Panc1 (cell line): ENCODE measurements around the gene GNAI1. TPM values are rescaled to one million over a fixed set of nuclear protein-coding genes. Genes with fewer than 3 reads are reported as not detected.

ENCODE experiments used
- ATAC-seq: fragments of 200-7000 bp; cut with Tn5 transposase; 2 replicates; pipeline ENCODE4 v1.9.1; 2020; ENCODE audit warnings: mild to moderate bottlenecking, moderate library complexity
- BruUV-seq: library from RNA; stranded (reverse); fragments of 400-500 nt; replicated peaks from 2 replicates; lab custom pipeline; 2021; lab: Mats Ljungman, UMichigan
- CTCF ChIA-PET: fragments of 300-600 bp; sonication (Branson Sonifier 250); formaldehyde crosslinking; loops from one replicate; lab custom pipeline; 2022; ENCODE audit warnings: antibody characterized with exemption; lab: Charles Lee
- POLR2A ChIA-PET: fragments of 300-600 bp; sonication (Branson Sonifier 250); formaldehyde crosslinking; loops from one replicate; lab custom pipeline; 2022; ENCODE audit warnings: antibody characterized with exemption; lab: Charles Lee
- DNase-seq: peaks from one replicate; pipeline ENCODE4 v3.0.0-alpha.2; 2010; ENCODE audit warnings: low read depth, low spot score
- H3K27ac ChIP-seq: 2 replicates; pipeline ENCODE4 v1.5.1; 2011; ENCODE audit warnings: mild to moderate bottlenecking, low read length, inconsistent platforms
- H3K27me3 ChIP-seq: fragments of 200-500 bp; sonication (Bioruptor generic); 2 replicates; pipeline ENCODE4 v1.6.0; 2014; ENCODE audit warnings: low read length, inconsistent platforms; ENCODE audit not compliant: control insufficient read depth, insufficient read depth
- H3K36me3 ChIP-seq: fragments of 200-500 bp; sonication (Bioruptor generic); 2 replicates; pipeline ENCODE4 v1.5.1; 2014; ENCODE audit warnings: inconsistent platforms, mild to moderate bottlenecking, low read length, moderate library complexity; ENCODE audit not compliant: control insufficient read depth, insufficient read depth
- H3K4me1 ChIP-seq: 2 replicates; pipeline ENCODE4 v1.5.1; 2011; ENCODE audit warnings: inconsistent platforms, mild to moderate bottlenecking, low read length, moderate library complexity; ENCODE audit not compliant: control insufficient read depth, insufficient read depth
- H3K4me3 ChIP-seq, 2 experiments: 2 replicates each; pipeline ENCODE4 v1.5.1; 2011 to 2012; ENCODE audit warnings: low read depth in 2 of 2, low read length in 2 of 2, mild to moderate bottlenecking in 2 of 2, inconsistent platforms in 1 of 2, moderate library complexity in 1 of 2
- H3K9me3 ChIP-seq: fragments of 200-500 bp; sonication (Bioruptor generic); 2 replicates; pipeline ENCODE4 v1.5.1; 2014; ENCODE audit warnings: low read depth, mild to moderate bottlenecking, inconsistent platforms, low read length, moderate library complexity; ENCODE audit not compliant: control insufficient read depth, insufficient read depth
- CTCF ChIP-seq: fragments of 450-650 bp; IDR thresholded peaks from 2 replicates; pipeline ENCODE4 v1.5.1; 2017; ENCODE audit warnings: mild to moderate bottlenecking
- POLR2AphosphoS5 ChIP-seq: IDR thresholded peaks from 2 replicates; pipeline ENCODE4 v1.6.1; 2012; ENCODE audit warnings: mild to moderate bottlenecking, low read depth, low read length, moderate library complexity
- SIN3A ChIP-seq: IDR thresholded peaks from 2 replicates; pipeline ENCODE4 v1.6.1; 2012; ENCODE audit warnings: low read depth, mild to moderate bottlenecking, low read length, moderate library complexity, borderline replicate concordance; ENCODE audit not compliant: insufficient read depth
- TCF7L2 ChIP-seq: IDR thresholded peaks from 2 replicates; pipeline ENCODE4 v1.6.1; 2011; ENCODE audit warnings: mild to moderate bottlenecking, low read depth, low read length, inconsistent platforms
- in situ Hi-C: cut with HindIII; loops from 2 replicates; pipeline ENCODE4 v1.10.0; 2016; ENCODE audit warnings: low sequenced_read_pairs, low pct_unique_long_range_greater_than_20kb
- intact Hi-C: fragments of 100-400 bp; cut with micrococcal nuclease; formaldehyde crosslinking; loops from one replicate; pipeline ENCODE4 v1.10.0; 2022; ENCODE audit not compliant: unreplicated experiment
- total RNA-seq: library from RNA; stranded (reverse); gene quantifications from one replicate; pipeline ENCODE4 v1.2.1, GENCODE V29; 2021; ENCODE audit not compliant: unreplicated experiment
- TF ChIP-seq, protein P1 (sequence below), 2 experiments: IDR thresholded peaks; 2 replicates each; pipeline ENCODE4 v1.6.1; 2011 to 2012; ENCODE audit warnings: low read depth in 2 of 2, control low read depth in 1 of 2, low read length in 1 of 2, mild to moderate bottlenecking in 1 of 2, moderate library complexity in 1 of 2; ENCODE audit not compliant: insufficient read depth in 1 of 2

The GNAI1 gene
- total RNA-seq, 1 experiment from 2014 or later, result 19.2 TPM

DNA sequence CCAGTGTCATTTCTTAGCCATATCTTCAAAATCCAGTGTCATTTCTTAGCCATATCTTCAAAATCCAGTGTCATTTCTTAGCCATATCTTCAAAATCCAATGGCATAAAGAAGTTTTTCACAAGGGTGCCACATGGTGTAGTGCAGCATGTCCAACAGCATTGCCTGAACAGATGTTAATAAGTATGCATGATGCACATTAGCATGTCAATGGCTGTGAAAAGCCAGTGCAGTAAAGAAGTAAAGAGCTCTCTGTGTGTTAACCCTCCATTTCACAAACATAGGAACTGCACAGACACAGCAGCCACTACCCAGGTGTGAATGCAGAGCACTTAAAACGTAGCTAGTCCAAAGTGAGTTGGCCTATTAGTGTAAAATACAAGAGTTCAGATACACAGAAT is 89.8 kb downstream of the GNAI1 start:
- TF ChIP-seq POLR2AphosphoS5 (no peak), SIN3A (no peak), TCF7L2 (no peak), CTCF (no peak)
- TF ChIP-seq, protein P1, sequence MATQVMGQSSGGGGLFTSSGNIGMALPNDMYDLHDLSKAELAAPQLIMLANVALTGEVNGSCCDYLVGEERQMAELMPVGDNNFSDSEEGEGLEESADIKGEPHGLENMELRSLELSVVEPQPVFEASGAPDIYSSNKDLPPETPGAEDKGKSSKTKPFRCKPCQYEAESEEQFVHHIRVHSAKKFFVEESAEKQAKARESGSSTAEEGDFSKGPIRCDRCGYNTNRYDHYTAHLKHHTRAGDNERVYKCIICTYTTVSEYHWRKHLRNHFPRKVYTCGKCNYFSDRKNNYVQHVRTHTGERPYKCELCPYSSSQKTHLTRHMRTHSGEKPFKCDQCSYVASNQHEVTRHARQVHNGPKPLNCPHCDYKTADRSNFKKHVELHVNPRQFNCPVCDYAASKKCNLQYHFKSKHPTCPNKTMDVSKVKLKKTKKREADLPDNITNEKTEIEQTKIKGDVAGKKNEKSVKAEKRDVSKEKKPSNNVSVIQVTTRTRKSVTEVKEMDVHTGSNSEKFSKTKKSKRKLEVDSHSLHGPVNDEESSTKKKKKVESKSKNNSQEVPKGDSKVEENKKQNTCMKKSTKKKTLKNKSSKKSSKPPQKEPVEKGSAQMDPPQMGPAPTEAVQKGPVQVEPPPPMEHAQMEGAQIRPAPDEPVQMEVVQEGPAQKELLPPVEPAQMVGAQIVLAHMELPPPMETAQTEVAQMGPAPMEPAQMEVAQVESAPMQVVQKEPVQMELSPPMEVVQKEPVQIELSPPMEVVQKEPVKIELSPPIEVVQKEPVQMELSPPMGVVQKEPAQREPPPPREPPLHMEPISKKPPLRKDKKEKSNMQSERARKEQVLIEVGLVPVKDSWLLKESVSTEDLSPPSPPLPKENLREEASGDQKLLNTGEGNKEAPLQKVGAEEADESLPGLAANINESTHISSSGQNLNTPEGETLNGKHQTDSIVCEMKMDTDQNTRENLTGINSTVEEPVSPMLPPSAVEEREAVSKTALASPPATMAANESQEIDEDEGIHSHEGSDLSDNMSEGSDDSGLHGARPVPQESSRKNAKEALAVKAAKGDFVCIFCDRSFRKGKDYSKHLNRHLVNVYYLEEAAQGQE (IDR thresholded peaks at IDR 0.05; ENCODE audit: insufficient read depth in 1 of 2, low read depth in 2 of 2, low read length in 1 of 2), result no peak
- no peak for ATAC-seq
- Histone ChIP-seq H3K27me3 (no peaks in the 10 kb centered on the region), H3K4me1 (no peaks in the 10 kb centered on the region), H3K27ac (no peak overlapping the region), H3K36me3 (no peaks in the 10 kb centered on the region), H3K4me3 (no peak overlapping the region), H3K9me3 (no peaks in the 10 kb centered on the region)
- BruUV-seq, result no TSS peak
- CTCF ChIA-PET, result no interaction called here
- intact Hi-C loops, result no loop called here
- POLR2A ChIA-PET, result no interaction called here
- in situ Hi-C loops, result no loop called here
- DNase-seq, result no peak

DNA sequence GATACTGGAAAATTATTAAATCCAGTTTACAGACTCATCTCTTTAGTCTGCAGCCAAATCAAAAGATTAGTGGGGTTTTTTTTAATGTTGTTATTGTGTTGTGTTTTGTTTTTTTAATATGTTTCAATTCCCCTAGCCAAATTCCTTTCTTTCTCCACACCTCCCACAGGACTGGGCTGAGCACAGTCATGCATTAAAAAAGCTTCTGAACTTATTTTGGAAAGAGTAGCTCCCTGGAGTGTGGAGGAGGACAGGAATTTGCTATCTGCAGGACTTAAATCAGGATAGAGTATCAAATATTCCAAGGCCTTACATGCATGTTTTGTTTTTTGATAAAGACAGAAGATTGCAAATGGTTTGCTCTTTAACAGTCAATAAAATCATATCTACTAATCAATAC is 90.7 kb downstream of the GNAI1 start:
- CTCF ChIA-PET, result no interaction called here

More for the DNA sequence above, 90.7 kb downstream of the GNAI1 start:
- intact Hi-C loops (no loop called here), in situ Hi-C loops (no loop called here)
- BruUV-seq, result no TSS peak
- Histone ChIP-seq H3K4me1 (no peaks in the 10 kb centered on the region), H3K36me3 (no peaks in the 10 kb centered on the region), H3K27ac (no peak overlapping the region), H3K4me3 (no peak overlapping the region), H3K27me3 (no peaks in the 10 kb centered on the region), H3K9me3 (no peaks in the 10 kb centered on the region)
- ATAC-seq, result no peak
- no peak for DNase-seq
- TF ChIP-seq CTCF (no peak), TCF7L2 (no peak), SIN3A (no peak), POLR2AphosphoS5 (no peak)
- TF ChIP-seq, protein P1 (IDR thresholded peaks at IDR 0.05; ENCODE audit: insufficient read depth in 1 of 2, low read depth in 2 of 2, low read length in 1 of 2), result no peak
- POLR2A ChIA-PET, result interaction anchor here (0.6 kb wide), 1 partner anchor 9 kb away, joined by 3 read pairs; no protein-coding TSS in a partner anchor
